IMR-90 (cell line): ENCODE results near the gene TRAF3. TPM values are rescaled to one million over a fixed set of nuclear protein-coding genes. Genes with fewer than 3 reads are reported as not detected.

Experiments used
- ATAC-seq: fragments of 200-7000 bp; cut with Tn5 transposase; 2 replicates; pipeline ENCODE4 v1.9.1; 2020; ENCODE audit warnings: low read depth, mild to moderate bottlenecking, moderate library complexity
- BruUV-seq: library from RNA; stranded (reverse); fragments of 400-500 nt; replicated peaks from 2 replicates; lab custom pipeline; 2021; lab: Mats Ljungman, UMichigan
- CTCF ChIA-PET: fragments of 300-600 bp; formaldehyde crosslinking; extraction: SDS; loops from one replicate; lab custom pipeline; 2021; ENCODE audit warnings: antibody characterized with exemption; lab: Yijun Ruan, JAX
- POLR2A ChIA-PET: fragments of 300-600 bp; sonication (Branson Sonifier 250); formaldehyde crosslinking; loops from one replicate; lab custom pipeline; 2022; ENCODE audit warnings: antibody characterized with exemption; ENCODE audit not compliant: unreplicated experiment; lab: Charles Lee
- DNase-seq: peaks from one replicate; pipeline ENCODE4 v3.0.0; 2013
- H2AFZ ChIP-seq: replicated peaks from 2 replicates; pipeline ENCODE3; 2013; ENCODE audit warnings: low read length, mild to moderate bottlenecking; ENCODE audit not compliant: poor library complexity
- H2AK5ac ChIP-seq: 2 replicates; pipeline ENCODE4 v1.6.1; 2013; ENCODE audit warnings: low read depth, low read length, inconsistent platforms
- H2AK9ac ChIP-seq: replicated peaks from 2 replicates; pipeline ENCODE3; 2013; ENCODE audit warnings: mild to moderate bottlenecking, low read depth, low read length, moderate library complexity; ENCODE audit not compliant: poor library complexity
- H2BK120ac ChIP-seq: 2 replicates; pipeline ENCODE4 v1.6.1; 2013; ENCODE audit warnings: low read depth, low read length, inconsistent platforms
- H2BK15ac ChIP-seq: 3 replicates; pipeline ENCODE4 v1.6.1; 2013; ENCODE audit warnings: low read depth, low read length, inconsistent platforms
- H2BK20ac ChIP-seq: 2 replicates; pipeline ENCODE4 v1.6.1; 2013; ENCODE audit warnings: low read depth, mild to moderate bottlenecking, inconsistent platforms, low read length, moderate library complexity
- H2BK5ac ChIP-seq: 2 replicates; pipeline ENCODE4 v1.6.1; 2013; ENCODE audit warnings: mild to moderate bottlenecking, low read depth, low read length, inconsistent platforms; ENCODE audit not compliant: poor library complexity, severe bottlenecking
- H3K14ac ChIP-seq: replicated peaks from 2 replicates; pipeline ENCODE4 v1.6.1; 2013; ENCODE audit warnings: low read depth, low read length, inconsistent platforms
- H3K18ac ChIP-seq: 2 replicates; pipeline ENCODE4 v1.6.1; 2013; ENCODE audit warnings: low read depth, low read length, control low read depth
- H3K23ac ChIP-seq: 2 replicates; pipeline ENCODE4 v1.6.1; 2013; ENCODE audit warnings: low read depth, low read length, inconsistent platforms
- H3K27ac ChIP-seq: 2 replicates; pipeline ENCODE4 v1.5.1; 2013; ENCODE audit warnings: mild to moderate bottlenecking, control low read depth, low read length; ENCODE audit not compliant: insufficient read depth
- H3K27me3 ChIP-seq: 2 replicates; pipeline ENCODE4 v1.6.1; 2013; ENCODE audit warnings: low read length; ENCODE audit not compliant: control insufficient read depth, insufficient read depth
- H3K36me3 ChIP-seq: 2 replicates; pipeline ENCODE4 v1.6.1; 2013; ENCODE audit warnings: low read length, mixed read lengths; ENCODE audit not compliant: control insufficient read depth, insufficient read depth
- H3K4ac ChIP-seq: 2 replicates; pipeline ENCODE4 v1.6.1; 2013; ENCODE audit warnings: low read depth, low read length, inconsistent platforms
- H3K4me1 ChIP-seq: 2 replicates; pipeline ENCODE4 v1.6.1; 2013; ENCODE audit warnings: low read length, mixed read lengths; ENCODE audit not compliant: control insufficient read depth, insufficient read depth
- H3K4me2 ChIP-seq: 2 replicates; pipeline ENCODE4 v1.6.1; 2013; ENCODE audit warnings: low read depth, mild to moderate bottlenecking, control low read depth, low read length, moderate library complexity
- H3K4me3 ChIP-seq: 2 replicates; pipeline ENCODE4 v1.5.1; 2013; ENCODE audit warnings: low read depth, mild to moderate bottlenecking, control low read depth, low read length, moderate library complexity; ENCODE audit not compliant: insufficient read depth
- H3K56ac ChIP-seq: 2 replicates; pipeline ENCODE4 v1.6.1; 2013; ENCODE audit warnings: low read length, inconsistent platforms; ENCODE audit not compliant: insufficient read depth; ENCODE audit errors: extremely low read depth
- H3K79me1 ChIP-seq, 2 experiments: 2 replicates each; pipeline ENCODE4 v1.6.1; 2013; ENCODE audit warnings: low read length in 2 of 2, inconsistent platforms in 1 of 2, low read depth in 1 of 2
- H3K9ac ChIP-seq: 2 replicates; pipeline ENCODE4 v1.6.1; 2013; ENCODE audit warnings: low read depth, low read length, control low read depth
- H3K9me1 ChIP-seq: 2 replicates; pipeline ENCODE4 v1.6.1; 2013; ENCODE audit warnings: low read length, inconsistent platforms; ENCODE audit not compliant: insufficient read depth
- H3K9me3 ChIP-seq: 2 replicates; pipeline ENCODE4 v1.6.1; 2013; ENCODE audit warnings: low read length; ENCODE audit not compliant: control insufficient read depth, insufficient read depth
- H4K20me1 ChIP-seq: 2 replicates; pipeline ENCODE4 v1.6.1; 2013; ENCODE audit warnings: low read length, inconsistent platforms; ENCODE audit not compliant: insufficient read depth
- H4K5ac ChIP-seq: 2 replicates; pipeline ENCODE4 v1.6.1; 2013; ENCODE audit warnings: mild to moderate bottlenecking, low read depth, low read length, control low read depth
- H4K8ac ChIP-seq, 2 experiments: 2 replicates each; pipeline ENCODE4 v1.6.1; 2013; ENCODE audit warnings: low read depth in 2 of 2, low read length in 2 of 2, control low read depth in 1 of 2, inconsistent platforms in 1 of 2
- H4K91ac ChIP-seq: 2 replicates; pipeline ENCODE4 v1.6.1; 2013; ENCODE audit warnings: low read depth, low read length, inconsistent platforms; ENCODE audit not compliant: insufficient read depth
- CEBPB ChIP-seq: IDR thresholded peaks from 2 replicates; pipeline ENCODE4 v1.6.1; 2012; ENCODE audit warnings: low read depth, low read length, improper control_type of control experiment
- CHD1 ChIP-seq: IDR thresholded peaks from 2 replicates; pipeline ENCODE4 v1.6.1; 2012; ENCODE audit warnings: low read depth, low read length, improper control_type of control experiment
- FOS ChIP-seq: fragments of 150-350 bp; IDR thresholded peaks from 2 replicates; pipeline ENCODE4 v1.6.1; 2016; ENCODE audit warnings: low read depth, low read length
- MAFK ChIP-seq: IDR thresholded peaks from 2 replicates; pipeline ENCODE4 v1.6.1; 2012; ENCODE audit warnings: low read depth, low read length, improper control_type of control experiment
- MAZ ChIP-seq: IDR thresholded peaks from 2 replicates; pipeline ENCODE4 v1.6.1; 2012; ENCODE audit warnings: low read depth, mild to moderate bottlenecking, low read length, improper control_type of control experiment, moderate library complexity, borderline replicate concordance
- NFE2L2 ChIP-seq: fragments of 150-350 bp; IDR thresholded peaks from 2 replicates; pipeline ENCODE4 v1.6.1; 2016; ENCODE audit warnings: low read depth, mild to moderate bottlenecking, low read length
- RAD21 ChIP-seq: IDR thresholded peaks from 2 replicates; pipeline ENCODE4 v1.6.1; 2012; ENCODE audit warnings: low read length, improper control_type of control experiment
- RCOR1 ChIP-seq: IDR thresholded peaks from 2 replicates; pipeline ENCODE4 v1.6.1; 2012; ENCODE audit warnings: mild to moderate bottlenecking, low read length, improper control_type of control experiment; ENCODE audit not compliant: insufficient replicate concordance
- RFX5 ChIP-seq: IDR thresholded peaks from 2 replicates; pipeline ENCODE4 v1.8.0; 2012; ENCODE audit warnings: low read depth, mild to moderate bottlenecking, low read length, moderate library complexity
- SMC3 ChIP-seq: fragments of 150-350 bp; IDR thresholded peaks from 2 replicates; pipeline ENCODE4 v1.6.1; 2016; ENCODE audit warnings: low read depth, mild to moderate bottlenecking, antibody characterized with exemption, low read length, moderate library complexity
- WGBS, 2 experiments: methylation state at CpG; one replicate each; pipeline versions ENCODE4 v1.1.5 to v1.1.7; 2013; ENCODE audit warnings: missing lambda C conversion rate in 2 of 2; ENCODE audit not compliant: insufficient read length in 1 of 2; ENCODE audit errors: extremely low coverage in 2 of 2; 5-methylcytosine and 5-hydroxymethylcytosine counted together
- dilution Hi-C: fragments of 300-500 bp; cut with HindIII; formaldehyde crosslinking; loops from one replicate; pipeline ENCODE4 v1.14.3; 2018; ENCODE audit warnings: low sequenced_read_pairs; ENCODE audit not compliant: unreplicated experiment
- in situ Hi-C: fragments of 300-500 bp; cut with MboI; formaldehyde crosslinking; loops from 3 replicates; pipeline ENCODE4 v1.14.3; 2019; ENCODE audit warnings: low sequenced_read_pairs, inconsistent platforms, mixed read lengths
- intact Hi-C: fragments of 100-400 bp; cut with micrococcal nuclease; formaldehyde crosslinking; loops from 2 replicates; pipeline ENCODE4 v1.10.0; 2022
- polyA plus RNA-seq, 3 experiments: library from polyadenylated mRNA; depleted of rRNA; stranded (reverse); fragments of >200 nt; gene quantifications; 2 replicates each; pipeline ENCODE4 v1.2.3, GENCODE V29; 2012; ENCODE audit warnings: low replicate concordance in 1 of 3
- total RNA-seq: library from RNA; depleted of rRNA; stranded (reverse); fragments of >200 nt; gene quantifications from 2 replicates; pipeline ENCODE4 v1.2.3, GENCODE V29; 2012

Gene TRAF3
- total and polyA plus RNA-seq, 2 of the 4 experiments (the other 2 are of a cell fraction) = 21.2 to 25.3 TPM

GRCh38 chr14:102771144-102771543 is 6.1 kb upstream of the TRAF3 start:
- H2BK5ac ChIP-seq = no peak overlapping the region
- no peak overlapping the region for H3K4me3 ChIP-seq
- POLR2A ChIA-PET = no interaction called here
- H4K20me1 ChIP-seq = no peaks in the 10 kb centered on the region
- no peak for ATAC-seq
- no peak for DNase-seq
- peaks cover 6% of the 10 kb centered on the region; the same call in 1 of the 2 replicates for H3K9me1 ChIP-seq
- H2BK120ac ChIP-seq = no peak overlapping the region
- no peak overlapping the region for H3K27ac ChIP-seq
- no peak overlapping the region for H2BK15ac ChIP-seq
- H2AFZ ChIP-seq = no peak overlapping the region
- BruUV-seq = no TSS peak
- H2BK20ac ChIP-seq = no peak overlapping the region
- no peak overlapping the region for H3K18ac ChIP-seq
- H3K36me3 ChIP-seq = no peaks in the 10 kb centered on the region
- no peak overlapping the region for H4K91ac ChIP-seq
- intact Hi-C loops = loop anchor here (10.0 kb wide), 1 partner anchor 176 kb away; the partner anchor contains the start of gene RCOR1
- CTCF ChIA-PET = no interaction called here
- no peak overlapping the region for H4K8ac ChIP-seq
- H3K4ac ChIP-seq = no peak overlapping the region
- H2AK9ac ChIP-seq = no peak overlapping the region
- WGBS, 2 experiments = 87% methylated on average over 4 of the region's 9 CpGs; no CpG with 5 or more reads in 1 of the 2 experiments
- no peak overlapping the region for H2AK5ac ChIP-seq
- peaks cover 16% of the 10 kb centered on the region for H3K27me3 ChIP-seq
- H3K79me1 ChIP-seq = 0 out of 4 replicates have a peak, but pooled peaks cover 0 to 4% of the 10 kb centered on the region in 2 experiments
- no peak overlapping the region for H3K56ac ChIP-seq
- no peak overlapping the region for H3K23ac ChIP-seq
- TF ChIP-seq CEBPB (no peak), RAD21 (no peak), CHD1 (no peak), SMC3 (no peak), FOS (no peak), RFX5 (no peak), MAZ (no peak), RCOR1 (no peak), MAFK (no peak), NFE2L2 (no peak)
- in situ Hi-C loops = loop anchor here (10.0 kb wide), 1 partner anchor 144 kb away; no protein-coding TSS in a partner anchor
- H3K9me3 ChIP-seq = no peaks in the 10 kb centered on the region
- H3K14ac ChIP-seq = no peak overlapping the region
- H3K9ac ChIP-seq = no peak overlapping the region
- no peak overlapping the region for H4K5ac ChIP-seq
- H3K4me2 ChIP-seq = no peak overlapping the region
- no peaks in the 10 kb centered on the region for H3K4me1 ChIP-seq
- dilution Hi-C loops = no loop called here
